HCEC 1CT (cell line): ENCODE results near the gene OR52E8.
A peak's percentile ranks its signal among the peaks of the same experiment; 100 is the strongest.

Experiments used
- DNase-seq: peaks from one replicate; pipeline ENCODE4 v3.0.0-alpha.2; 2017

OR52E8 gene

DNA sequence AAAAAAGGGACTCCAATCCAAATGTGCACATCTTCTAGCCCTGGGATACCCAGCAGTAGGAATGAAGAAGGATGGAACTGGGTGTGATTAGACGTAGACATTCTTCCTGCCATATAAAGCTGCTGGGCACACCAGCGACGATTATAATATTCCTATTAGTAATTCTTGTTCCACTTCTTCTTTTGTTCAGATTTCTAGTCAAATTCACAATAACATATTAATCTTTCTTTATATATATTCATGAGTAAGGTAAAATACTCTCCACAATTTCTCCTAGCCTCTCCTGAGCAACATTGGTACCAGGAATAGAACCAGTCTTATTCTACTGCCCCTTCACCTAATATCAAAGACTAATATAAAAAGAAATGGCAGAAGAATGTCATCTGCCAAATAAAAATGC lies at the start of gene OR52E8:
TSS of gene OR52E8 (minus strand) at position 101 of the 400 bp plus-strand sequence. CDS start at position 101, 0 bp downstream.
- DNase-seq, result no peak

DNA sequence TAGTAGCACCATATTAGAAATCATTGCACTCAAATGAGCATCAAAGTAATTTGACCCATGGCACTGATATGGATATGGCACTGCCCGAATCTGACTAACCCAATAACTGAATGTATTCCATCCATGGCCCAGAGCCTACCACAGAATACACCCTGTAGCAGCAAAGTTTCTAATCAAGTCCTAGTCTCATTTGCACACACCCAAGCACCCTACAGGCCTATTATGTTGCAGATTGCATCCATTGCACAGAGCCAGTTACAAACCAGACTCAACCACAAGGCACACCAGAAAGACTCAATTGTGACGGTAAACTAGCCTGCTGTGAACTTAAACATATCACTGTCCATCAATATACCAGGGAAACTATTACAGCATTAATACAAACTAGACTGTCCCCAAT lies 42.0 kb upstream of the OR52E8 start:
- DNase-seq, result no peak

- no peak for DNase-seq
Observed at GRCh38 chr11:5892908-5893307, 35.4 kb upstream of the OR52E8 start, which contains the start of gene OR52E5. TSS of gene OR52E5 (plus strand) at chr11:5893208. CDS start at chr11:5900777, 7,569 bp downstream.

DNA sequence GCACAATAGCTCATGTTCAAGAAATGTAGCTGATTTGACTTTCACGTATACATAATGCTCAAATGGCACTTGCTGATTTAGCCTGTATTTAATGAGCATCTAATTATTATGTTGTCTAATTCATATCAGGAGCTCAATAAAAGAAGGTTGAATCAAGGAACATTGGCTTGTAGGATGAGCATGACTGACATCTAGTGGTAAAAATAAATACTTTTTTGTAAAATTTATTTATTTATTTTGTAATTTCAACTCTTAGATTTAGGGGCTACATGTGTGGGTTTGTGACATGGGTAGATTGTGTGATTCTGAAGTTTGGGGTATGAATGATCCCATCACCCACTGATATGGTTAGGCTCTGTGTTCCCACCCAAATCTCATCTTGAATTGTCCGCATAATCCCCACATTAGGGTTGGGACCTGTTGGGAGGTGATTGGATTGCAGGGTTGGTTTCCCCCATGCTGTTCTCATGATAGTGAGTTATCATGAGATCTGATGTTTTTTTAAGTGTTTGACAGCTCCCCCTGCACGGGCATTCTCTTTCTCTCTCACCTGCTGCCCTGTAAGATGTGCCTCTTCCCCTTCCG lies 33.8 kb upstream of the OR52E8 start:
- DNase-seq, result peak; percentile 31

DNA sequence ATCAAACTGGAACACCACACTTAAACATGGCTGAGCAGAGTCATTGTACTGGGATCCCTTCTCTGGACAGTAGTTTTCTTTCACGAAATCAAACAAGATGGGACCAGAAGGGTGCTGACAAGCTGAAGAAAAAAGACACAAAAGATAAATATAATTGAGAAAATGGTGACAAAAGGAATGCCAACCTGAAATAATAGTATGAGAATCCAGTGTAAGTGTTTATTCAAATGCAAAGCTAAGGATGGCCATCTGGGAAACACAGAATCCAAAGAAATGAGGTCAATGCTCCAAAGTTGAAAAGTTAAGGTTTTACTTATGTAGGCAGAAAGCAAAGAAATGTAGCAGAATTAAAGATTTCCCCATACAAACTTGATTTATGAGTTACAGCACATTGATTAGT lies 30.2 kb upstream of the OR52E8 start:
- no peak for DNase-seq

DNA sequence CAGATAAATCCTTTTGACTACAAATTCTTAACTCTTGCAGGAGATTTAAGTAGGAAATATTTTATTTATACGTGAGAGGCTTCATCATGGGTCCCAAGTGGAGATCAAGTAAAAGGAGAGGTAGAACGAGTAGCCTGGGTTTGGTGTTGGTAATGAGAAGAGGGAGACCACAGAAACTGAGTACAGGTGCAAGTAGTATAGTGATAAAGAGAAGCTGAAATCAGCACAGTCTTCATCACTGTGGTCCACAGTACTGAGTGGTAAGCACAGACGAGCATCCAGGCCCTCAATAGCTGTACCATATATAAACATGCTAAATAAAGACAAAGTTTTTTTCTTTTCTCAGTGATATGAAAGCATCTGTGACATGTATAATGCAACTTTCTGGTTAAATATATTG lies 29.7 kb upstream of the OR52E8 start:
- no peak for DNase-seq

- no peak for DNase-seq
Observed at GRCh38 chr11:5881756-5882155, 24.3 kb upstream of the OR52E8 start.

DNA sequence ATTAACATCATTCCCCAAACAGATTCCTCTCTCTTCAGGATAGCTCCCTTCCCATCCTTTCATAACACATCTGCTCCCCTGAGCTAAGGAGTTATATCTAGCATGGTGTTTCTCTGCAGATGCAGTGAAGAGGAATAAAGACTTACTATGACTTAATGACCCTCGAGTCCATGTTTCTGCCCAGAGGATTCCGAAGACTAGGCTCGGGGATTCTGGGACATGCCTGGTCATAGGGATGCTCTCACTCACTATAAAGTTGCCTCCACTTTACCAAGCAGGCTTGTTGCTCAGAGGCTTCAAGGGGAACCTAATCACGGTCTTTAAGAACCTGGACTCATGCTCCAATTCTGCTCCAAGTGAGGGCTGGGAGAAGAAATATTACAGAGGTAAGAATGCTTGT lies 22.8 kb upstream of the OR52E8 start, which contains the start of gene OR52E4:
TSS of gene OR52E4 (plus strand) at position 301 of the 400 bp plus-strand sequence. CDS start 3,664 bp downstream, outside the sequence.
- no peak for DNase-seq

DNA sequence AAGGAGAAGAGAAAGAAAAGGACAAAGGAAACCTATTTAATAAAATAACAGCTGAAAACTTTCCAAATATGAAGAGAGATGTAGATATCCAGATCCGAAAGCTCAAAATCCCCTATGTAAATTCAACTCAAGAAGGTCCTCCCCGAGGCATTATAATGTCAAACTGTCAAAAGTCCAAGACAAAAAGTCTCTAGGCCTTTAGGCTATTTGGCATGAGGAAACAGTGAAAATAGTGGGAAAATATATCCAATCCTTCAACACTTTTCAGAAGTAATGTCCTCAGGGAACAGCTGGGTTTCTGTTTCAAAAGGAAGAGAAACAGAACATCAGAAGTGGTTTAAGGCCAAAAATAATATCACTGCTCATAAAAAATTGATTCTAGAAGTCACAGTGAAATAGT lies 21.1 kb upstream of the OR52E8 start:
- DNase-seq, result no peak

- no peak for DNase-seq
Observed at GRCh38 chr11:5865826-5866225, 8.3 kb upstream of the OR52E8 start.

- no peak for DNase-seq
Observed at GRCh38 chr11:5851002-5851401, 6.5 kb downstream of the OR52E8 start.

- no peak for DNase-seq
Observed at GRCh38 chr11:5847711-5848110, 9.8 kb downstream of the OR52E8 start.

- DNase-seq, result no peak
Observed at GRCh38 chr11:5846701-5847100, 10.8 kb downstream of the OR52E8 start.

- no peak for DNase-seq
Observed at GRCh38 chr11:5841797-5842196, 15.7 kb downstream of the OR52E8 start, which contains the start of gene OR52E6. TSS of gene OR52E6 (minus strand) at chr11:5841897. CDS start at chr11:5841897, 0 bp downstream.

DNA sequence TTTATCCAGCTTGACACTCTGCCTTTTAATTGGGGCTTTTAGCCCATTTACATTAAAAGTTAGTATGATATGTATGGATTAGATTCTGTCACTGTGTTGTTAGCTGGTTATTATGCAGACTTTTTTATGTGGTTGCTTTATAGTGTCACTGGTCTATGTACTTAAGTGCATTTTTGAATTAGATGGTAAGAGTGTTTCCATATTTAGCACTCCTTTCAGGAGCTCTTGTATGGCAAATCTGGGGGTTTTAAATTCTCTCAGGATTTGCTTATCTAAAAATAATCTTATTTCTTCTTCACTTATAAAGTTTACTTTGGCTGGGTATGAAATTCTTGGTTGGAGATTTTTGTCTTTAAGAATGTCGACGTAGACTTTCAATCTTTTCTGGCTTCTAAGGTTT lies 19.8 kb downstream of the OR52E8 start:
- no peak for DNase-seq

- no peak for DNase-seq
Observed at GRCh38 chr11:5833446-5833845, 24.0 kb downstream of the OR52E8 start.

- DNase-seq, result no peak
Observed at GRCh38 chr11:5831196-5831829, 26.2 kb downstream of the OR52E8 start.

- DNase-seq, result no peak
Observed at GRCh38 chr11:5818245-5818886, 39.1 kb downstream of the OR52E8 start.

DNA sequence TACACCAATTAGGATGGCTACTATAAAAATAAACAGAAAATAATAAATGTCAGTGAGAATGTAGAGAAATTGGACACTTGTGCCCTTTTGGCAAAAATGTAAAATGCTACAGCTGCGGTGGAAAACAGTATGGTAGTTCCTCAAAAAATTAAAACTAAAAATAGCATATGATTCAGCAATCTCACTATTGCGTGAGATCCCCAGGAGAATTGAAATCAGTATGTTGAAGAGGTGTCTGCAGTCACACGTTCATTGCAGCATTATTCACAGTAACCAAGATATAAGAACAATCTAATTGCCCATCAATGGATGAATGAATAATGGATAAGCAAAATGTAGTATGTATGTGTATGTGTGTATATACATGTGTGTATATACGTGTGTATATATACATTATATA lies 42.0 kb downstream of the OR52E8 start:
- DNase-seq, result no peak

DNA sequence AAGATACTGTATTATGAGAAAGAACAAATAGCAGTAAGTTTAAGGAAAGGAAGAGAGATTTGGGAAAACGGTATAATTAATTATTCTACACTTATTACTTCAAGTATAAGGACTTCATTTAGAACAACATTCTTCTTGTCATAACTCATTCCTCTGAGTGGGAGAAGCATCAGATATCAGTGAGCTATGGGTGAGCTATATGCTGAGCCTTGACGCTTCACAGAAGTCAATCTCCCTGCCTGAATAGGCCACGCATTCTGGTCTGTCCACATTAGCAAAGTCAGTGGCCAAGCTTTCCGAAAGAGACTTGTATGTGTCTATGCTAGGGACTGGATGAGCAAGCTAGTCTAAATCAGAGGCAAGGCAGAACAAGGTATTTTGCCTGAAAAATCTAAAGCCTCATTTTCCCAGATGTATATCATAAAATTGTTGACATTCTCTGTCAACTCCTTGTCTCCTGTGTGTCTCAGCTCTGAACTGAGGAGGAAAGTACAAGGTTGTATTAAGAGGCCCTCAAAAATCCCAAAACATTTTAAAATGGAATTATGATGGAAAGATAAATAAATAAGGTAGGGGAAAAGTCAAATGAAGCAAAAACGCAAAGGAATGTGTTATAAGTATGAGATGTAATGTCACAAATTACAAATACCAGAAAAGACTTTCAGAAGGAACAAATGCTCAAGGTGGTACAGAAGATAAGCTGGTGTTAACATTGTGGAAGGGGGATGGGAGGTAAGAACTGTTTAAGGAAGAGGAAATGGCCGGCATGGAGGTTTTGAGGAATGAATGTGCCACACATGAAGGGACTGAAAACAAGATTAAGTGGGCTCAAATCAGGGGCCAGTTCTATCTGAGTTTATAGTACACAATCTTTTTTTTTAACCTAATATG lies 47.3 kb downstream of the OR52E8 start:
- DNase-seq, result no peak

GRCh38 chr11:5809122-5809519 lies 48.4 kb downstream of the OR52E8 start:
- DNase-seq, result no peak

DNA sequence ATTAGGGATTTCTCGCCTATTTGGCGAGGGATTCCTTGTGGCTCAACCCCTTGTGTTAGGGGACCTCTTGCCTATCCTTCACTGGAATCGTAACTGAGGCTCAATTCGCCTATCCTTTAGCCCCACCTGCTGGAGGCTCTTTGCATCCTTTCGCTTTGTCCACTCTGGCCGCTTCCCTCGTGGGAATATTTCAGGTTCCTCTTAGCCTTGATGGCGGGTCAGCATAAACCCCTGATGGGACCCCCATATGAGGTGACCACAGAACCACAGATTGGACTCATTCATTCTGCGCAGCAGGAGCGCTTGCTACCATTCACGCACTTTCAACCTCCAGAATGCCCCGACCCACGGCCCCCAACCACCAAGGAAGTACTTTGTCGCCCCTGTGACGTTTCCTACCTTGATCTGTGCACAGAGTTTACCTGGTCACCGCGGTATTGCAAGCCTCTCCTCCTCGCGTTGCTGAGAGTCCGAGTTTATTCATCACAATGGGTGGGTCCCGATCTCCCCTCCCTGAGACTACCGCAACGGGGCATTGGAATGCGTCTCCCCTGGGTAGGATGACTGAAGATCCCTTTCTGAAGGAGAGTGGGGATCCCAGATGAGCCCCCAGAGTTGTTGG lies 48.9 kb downstream of the OR52E8 start, which contains the start of gene OR52N2:
TSS of gene OR52N2 (plus strand) at position 425 of the 622 bp plus-strand sequence. CDS start 11,412 bp downstream, outside the sequence.
- peak; percentile 64 for DNase-seq
